ACC112 (cell line): Measurements from ENCODE around the gene ANLN.

Source experiments
- H2AFZ ChIP-seq: fragments of 200-600 bp; sonication (generic); one replicate; pipeline ENCODE4 v1.6.0; 2017; ENCODE audit warnings: antibody characterized with exemption, low read length; ENCODE audit not compliant: unreplicated experiment
- H3K27ac ChIP-seq: fragments of 200-600 bp; sonication (generic); 2 replicates; pipeline ENCODE4 v1.5.1; 2014; ENCODE audit warnings: low read depth, mild to moderate bottlenecking, antibody characterized with exemption, low read length, moderate library complexity
- H3K27me3 ChIP-seq: fragments of 200-600 bp; sonication (generic); 2 replicates; pipeline ENCODE4 v1.6.1; 2014; ENCODE audit warnings: mild to moderate bottlenecking, antibody characterized with exemption, low read length, moderate library complexity, mixed read lengths; ENCODE audit not compliant: insufficient read depth
- H3K36me3 ChIP-seq: fragments of 200-600 bp; sonication (generic); 2 replicates; pipeline ENCODE4 v1.6.1; 2016; ENCODE audit warnings: mild to moderate bottlenecking, antibody characterized with exemption, low read length, moderate library complexity, mixed read lengths; ENCODE audit not compliant: insufficient read depth
- H3K4me1 ChIP-seq: fragments of 200-600 bp; sonication (generic); one replicate; pipeline ENCODE4 v1.6.1; 2016; ENCODE audit warnings: low read length, mixed read lengths; ENCODE audit not compliant: insufficient read depth, unreplicated experiment, control insufficient read depth
- H3K4me3 ChIP-seq: fragments of 200-600 bp; sonication (generic); 2 replicates; pipeline ENCODE4 v1.5.1; 2014; ENCODE audit warnings: mild to moderate bottlenecking, low read depth, low read length
- H3K79me2 ChIP-seq: fragments of 200-600 bp; sonication (generic); one replicate; pipeline ENCODE4 v1.6.0; 2016; ENCODE audit warnings: low read length; ENCODE audit not compliant: control insufficient read depth, unreplicated experiment, insufficient read depth

Gene ANLN

DNA sequence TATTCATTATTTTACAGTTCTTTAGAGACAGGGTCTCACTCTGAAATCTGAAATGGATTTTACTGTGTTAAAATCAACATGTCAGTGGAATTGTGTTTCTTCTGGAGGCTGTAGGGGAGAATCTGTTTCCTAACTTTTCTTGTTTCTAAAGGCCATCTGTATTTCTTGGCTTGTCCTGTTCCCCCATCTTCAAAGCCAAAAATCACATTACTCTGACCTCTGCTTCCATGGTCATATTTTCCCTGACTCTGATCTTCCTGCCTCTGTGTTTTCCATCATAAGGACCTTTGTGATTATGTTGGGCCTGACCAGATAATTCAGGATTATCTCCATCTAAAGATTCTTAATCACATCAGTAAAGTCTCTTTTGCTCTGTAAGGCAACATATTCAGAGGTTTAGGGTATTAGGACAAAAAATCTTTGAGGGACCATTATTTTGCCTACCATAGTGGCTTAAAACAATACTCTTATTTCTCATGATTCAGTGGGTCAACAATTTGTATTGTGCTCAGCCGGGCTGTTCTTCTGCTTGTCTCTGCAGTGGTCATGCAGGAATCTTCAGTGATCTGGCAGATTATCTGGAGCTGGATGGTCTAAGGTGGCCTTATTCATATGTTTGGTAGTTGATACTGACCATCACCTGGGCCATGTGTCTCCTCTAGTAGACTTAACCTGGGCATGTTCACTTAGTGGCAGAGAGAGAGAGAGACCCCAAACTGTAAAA is 5.7 kb downstream of the ANLN start:
- Histone ChIP-seq H3K4me3 (no peak overlapping the region), H3K4me1 (peaks cover 24% of the 10 kb centered on the region), H3K27ac (no peak overlapping the region), H2AFZ (no peak overlapping the region), H3K79me2 (peaks cover 92% of the 10 kb centered on the region), H3K27me3 (no peaks in the 10 kb centered on the region), H3K36me3 (peaks cover 43% of the 10 kb centered on the region)

DNA sequence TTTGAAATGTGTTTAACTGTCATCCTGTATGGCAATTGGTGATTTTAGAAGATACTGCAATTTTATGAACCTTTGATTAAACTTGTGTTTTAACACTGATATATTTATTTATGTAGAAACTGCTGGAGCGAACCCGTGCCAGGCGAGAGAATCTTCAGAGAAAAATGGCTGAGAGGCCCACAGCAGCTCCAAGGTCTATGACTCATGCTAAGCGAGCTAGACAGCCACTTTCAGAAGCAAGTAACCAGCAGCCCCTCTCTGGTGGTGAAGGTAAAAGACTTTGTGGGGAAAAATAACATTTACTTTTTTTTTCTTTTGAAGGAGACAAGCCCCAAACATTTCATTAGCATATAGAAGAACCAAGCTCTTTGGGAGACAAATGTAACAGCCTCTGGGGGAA is 6.5 kb downstream of the ANLN start:
- H3K79me2 ChIP-seq, result peaks cover 90% of the 10 kb centered on the region
- no peak overlapping the region for H2AFZ ChIP-seq
- H3K4me1 ChIP-seq, result peaks cover 24% of the 10 kb centered on the region
- no peak overlapping the region for H3K27ac ChIP-seq
- peaks cover 48% of the 10 kb centered on the region for H3K36me3 ChIP-seq
- no peaks in the 10 kb centered on the region for H3K27me3 ChIP-seq
- H3K4me3 ChIP-seq, result no peak overlapping the region

DNA sequence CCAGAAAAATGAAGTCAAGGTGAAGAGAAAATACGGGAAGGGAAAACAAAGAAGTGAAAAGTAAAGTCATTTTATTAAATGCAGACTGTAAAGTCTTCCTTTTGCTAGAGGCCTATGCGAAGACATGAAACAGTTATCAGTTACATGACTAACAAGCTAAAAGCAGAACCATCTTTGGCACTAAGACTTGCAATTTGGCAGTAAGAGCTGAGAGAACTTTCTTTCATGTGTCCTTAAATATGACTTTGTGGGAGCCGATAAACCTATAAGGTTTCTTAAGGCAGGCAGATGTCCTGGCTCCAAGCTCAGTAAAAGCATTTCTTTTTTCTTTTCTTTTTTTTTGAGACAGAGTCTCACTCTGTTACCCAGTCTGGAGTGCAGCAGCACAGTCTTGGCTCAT is 10.4 kb downstream of the ANLN start:
- Histone ChIP-seq H3K4me1 (no peaks in the 10 kb centered on the region), H3K27ac (no peak overlapping the region), H2AFZ (no peak overlapping the region), H3K36me3 (peaks cover 47% of the 10 kb centered on the region), H3K79me2 (peaks cover 82% of the 10 kb centered on the region), H3K27me3 (no peaks in the 10 kb centered on the region), H3K4me3 (no peak overlapping the region)

GRCh38 chr7:36400606-36401005 is 10.9 kb downstream of the ANLN start:
- no peaks in the 10 kb centered on the region for H3K4me1 ChIP-seq
- no peak overlapping the region for H2AFZ ChIP-seq
- peaks cover 79% of the 10 kb centered on the region for H3K79me2 ChIP-seq
- no peak overlapping the region for H3K27ac ChIP-seq
- H3K36me3 ChIP-seq, result peaks cover 42% of the 10 kb centered on the region
- H3K4me3 ChIP-seq, result no peak overlapping the region
- no peaks in the 10 kb centered on the region for H3K27me3 ChIP-seq

DNA sequence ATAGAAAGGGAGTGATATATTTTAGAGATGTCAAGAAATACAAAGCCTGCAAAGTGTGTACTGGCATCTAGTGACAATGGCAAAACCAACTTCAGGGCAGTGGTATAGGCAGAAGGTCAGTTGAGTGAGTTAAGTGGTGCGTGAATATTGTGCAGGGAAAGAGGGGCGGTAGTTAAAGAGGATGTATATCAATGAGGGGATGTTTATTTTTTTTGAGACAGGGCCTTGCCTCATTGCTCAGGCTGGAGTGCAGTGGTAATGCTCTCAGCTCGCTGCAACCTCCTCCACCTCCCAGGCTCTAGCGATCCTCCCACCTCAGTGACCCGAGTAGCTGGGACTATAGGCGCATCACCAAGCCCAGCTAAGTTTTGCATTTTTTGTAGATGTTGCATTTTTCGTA is 13.8 kb downstream of the ANLN start:
- no peak overlapping the region for H3K4me3 ChIP-seq
- H3K4me1 ChIP-seq, result peaks cover 2% of the 10 kb centered on the region
- H3K27me3 ChIP-seq, result no peaks in the 10 kb centered on the region
- no peak overlapping the region for H3K27ac ChIP-seq
- no peak overlapping the region for H2AFZ ChIP-seq
- H3K36me3 ChIP-seq, result peaks cover 29% of the 10 kb centered on the region
- H3K79me2 ChIP-seq, result peaks cover 69% of the 10 kb centered on the region

- peaks cover 28% of the 10 kb centered on the region for H3K36me3 ChIP-seq
- H3K4me3 ChIP-seq, result no peak overlapping the region
- peaks cover 66% of the 10 kb centered on the region for H3K79me2 ChIP-seq
- no peaks in the 10 kb centered on the region for H3K27me3 ChIP-seq
- H2AFZ ChIP-seq, result no peak overlapping the region
- no peak overlapping the region for H3K27ac ChIP-seq
- peaks cover 6% of the 10 kb centered on the region for H3K4me1 ChIP-seq
Observed at GRCh38 chr7:36404639-36405408, 15.2 kb downstream of the ANLN start.

DNA sequence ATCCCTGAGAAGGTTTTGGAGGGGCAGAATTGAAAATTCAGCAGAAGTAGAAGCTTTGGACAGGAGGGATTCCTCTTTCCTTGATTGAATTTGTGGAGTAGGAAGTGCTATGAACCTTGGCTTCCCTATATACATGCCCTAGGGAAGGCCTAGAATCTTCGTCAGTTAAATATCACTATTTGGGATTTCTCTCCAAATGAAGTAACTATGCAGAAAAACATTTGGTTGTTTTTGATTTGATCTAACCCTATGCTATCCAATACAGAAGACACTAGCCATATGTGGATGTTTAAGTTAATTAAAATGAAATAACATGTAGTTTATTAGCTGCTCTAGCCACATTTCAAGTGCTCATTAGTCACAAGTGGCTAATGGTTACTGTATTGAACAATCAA is 15.7 kb downstream of the ANLN start:
- H3K36me3 ChIP-seq, result peaks cover 26% of the 10 kb centered on the region
- H3K4me3 ChIP-seq, result no peak overlapping the region
- H3K79me2 ChIP-seq, result peaks cover 62% of the 10 kb centered on the region
- peaks cover 6% of the 10 kb centered on the region for H3K4me1 ChIP-seq
- no peaks in the 10 kb centered on the region for H3K27me3 ChIP-seq
- no peak overlapping the region for H2AFZ ChIP-seq
- H3K27ac ChIP-seq, result no peak overlapping the region

DNA sequence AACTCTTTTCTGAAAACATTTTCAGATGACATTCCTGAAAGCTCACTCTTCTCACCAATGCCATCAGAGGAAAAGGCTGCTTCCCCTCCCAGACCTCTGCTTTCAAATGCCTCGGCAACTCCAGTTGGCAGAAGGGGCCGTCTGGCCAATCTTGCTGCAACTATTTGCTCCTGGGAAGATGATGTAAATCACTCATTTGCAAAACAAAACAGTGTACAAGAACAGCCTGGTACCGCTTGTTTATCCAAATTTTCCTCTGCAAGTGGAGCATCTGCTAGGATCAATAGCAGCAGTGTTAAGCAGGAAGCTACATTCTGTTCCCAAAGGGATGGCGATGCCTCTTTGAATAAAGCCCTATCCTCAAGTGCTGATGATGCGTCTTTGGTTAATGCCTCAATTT is 16.5 kb downstream of the ANLN start:
- Histone ChIP-seq H3K79me2 (peaks cover 59% of the 10 kb centered on the region), H3K36me3 (peaks cover 27% of the 10 kb centered on the region)

GRCh38 chr7:36407636-36408550 is 18.2 kb downstream of the ANLN start:
- Histone ChIP-seq H3K79me2 (peaks cover 52% of the 10 kb centered on the region), H3K36me3 (peaks cover 35% of the 10 kb centered on the region), H3K4me1 (peaks cover 6% of the 10 kb centered on the region), H2AFZ (no peak overlapping the region), H3K27ac (no peak overlapping the region), H3K4me3 (no peak overlapping the region), H3K27me3 (no peaks in the 10 kb centered on the region)

More for the DNA sequence above, 16.5 kb downstream of the ANLN start:
- Histone ChIP-seq H2AFZ (no peak overlapping the region), H3K27ac (no peak overlapping the region), H3K4me3 (no peak overlapping the region), H3K27me3 (no peaks in the 10 kb centered on the region), H3K4me1 (peaks cover 6% of the 10 kb centered on the region)

- Histone ChIP-seq H3K27me3 (no peaks in the 10 kb centered on the region), H3K4me1 (peaks cover 6% of the 10 kb centered on the region), H3K4me3 (no peak overlapping the region), H3K79me2 (peaks cover 46% of the 10 kb centered on the region), H2AFZ (no peak overlapping the region), H3K36me3 (peaks cover 36% of the 10 kb centered on the region), H3K27ac (no peak overlapping the region)
Observed at GRCh38 chr7:36408589-36408988, 18.9 kb downstream of the ANLN start.
